Pulmonary artery endothelial cell (primary cell): ENCODE results near the gene MXI1. TPM values are rescaled to one million over a fixed set of nuclear protein-coding genes. Genes with fewer than 3 reads are reported as not detected.

Experiments used
- DNase-seq: peaks from one replicate; pipeline ENCODE4 v3.0.0-alpha.2; 2011; ENCODE audit warnings: low read depth, low spot score
- total RNA-seq: library from RNA; depleted of rRNA; stranded (reverse); fragments of >200 nt; gene quantifications from 2 replicates; pipeline ENCODE4 v1.2.3, GENCODE V29; 2014

The MXI1 gene
- total RNA-seq, 1 donor from 2014 or later: 8.4 TPM

DNA sequence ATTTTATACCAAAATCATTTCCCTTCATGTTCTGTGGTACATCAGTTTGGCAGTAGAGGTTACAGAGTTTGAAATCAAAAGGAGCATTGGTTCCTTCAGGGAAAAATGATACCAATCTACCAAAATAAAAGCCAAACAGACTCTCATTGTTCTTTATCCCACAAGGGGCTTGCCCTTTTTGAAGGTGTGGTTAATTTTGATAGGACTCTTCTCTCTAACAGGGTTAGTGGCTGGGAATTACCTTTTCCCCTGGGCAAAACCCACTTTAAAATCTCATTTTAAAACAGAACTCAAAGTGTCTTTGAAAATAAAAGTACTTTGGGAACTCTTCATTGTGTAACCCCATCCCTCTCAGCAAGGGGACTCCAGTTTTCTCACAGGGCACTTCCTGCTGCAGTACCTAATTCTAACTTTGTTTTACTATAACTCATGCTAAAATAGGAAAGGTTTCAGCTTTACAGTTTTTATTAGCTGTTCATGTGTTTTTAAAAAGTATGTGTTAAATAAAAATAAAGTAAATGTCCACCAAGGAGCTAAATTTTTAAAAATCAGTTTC, 66.7 kb downstream of the MXI1 start:
- DNase-seq: no peak

DNA sequence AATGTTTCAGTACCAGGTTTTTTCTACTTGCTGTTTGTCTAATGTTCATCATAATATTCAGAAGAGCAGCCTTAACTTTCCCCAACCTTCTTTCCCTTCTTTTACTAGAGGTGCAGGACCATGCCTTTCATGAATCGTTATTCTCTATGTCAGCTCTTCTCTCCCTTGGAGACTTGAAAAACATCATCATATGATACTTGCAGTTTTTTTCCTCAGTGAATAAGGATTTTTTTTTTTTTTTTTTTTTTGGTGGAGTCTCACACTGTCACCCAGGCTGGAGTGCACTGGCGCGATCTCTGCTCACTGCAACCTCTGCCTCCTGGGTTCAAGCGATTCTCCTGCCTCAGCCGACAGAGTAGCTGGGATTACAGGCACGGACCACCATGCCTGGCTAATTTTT, 67.2 kb downstream of the MXI1 start:
- no peak for DNase-seq

DNA sequence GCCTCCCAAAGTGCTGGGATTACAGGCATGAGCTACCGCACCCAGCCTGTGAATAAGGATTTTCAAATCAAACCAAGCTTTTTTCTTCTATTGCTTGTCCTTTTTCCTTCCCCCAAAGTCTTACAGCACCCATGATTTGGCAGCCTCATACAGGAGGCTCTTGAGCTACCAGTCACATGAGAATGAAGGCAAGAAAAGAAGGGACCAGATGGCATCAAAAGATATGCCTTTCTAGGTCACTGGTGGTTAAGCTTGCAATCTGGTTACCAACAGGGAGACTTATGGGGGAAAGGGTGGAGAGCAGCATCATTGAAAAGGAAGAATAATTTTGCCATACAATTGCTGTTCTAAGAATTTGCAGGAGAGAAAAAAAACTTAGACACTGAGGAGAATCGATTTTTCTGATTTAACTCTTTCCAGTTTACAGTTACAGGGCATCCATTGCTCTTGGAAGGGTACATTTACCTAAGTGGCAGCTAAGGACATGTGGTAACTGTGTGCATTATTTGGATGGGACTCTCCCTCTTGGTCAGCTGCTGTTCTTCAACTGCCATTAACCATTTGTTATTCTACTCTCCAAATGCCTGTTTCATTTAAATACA, 67.8 kb downstream of the MXI1 start:
- no peak for DNase-seq

DNA sequence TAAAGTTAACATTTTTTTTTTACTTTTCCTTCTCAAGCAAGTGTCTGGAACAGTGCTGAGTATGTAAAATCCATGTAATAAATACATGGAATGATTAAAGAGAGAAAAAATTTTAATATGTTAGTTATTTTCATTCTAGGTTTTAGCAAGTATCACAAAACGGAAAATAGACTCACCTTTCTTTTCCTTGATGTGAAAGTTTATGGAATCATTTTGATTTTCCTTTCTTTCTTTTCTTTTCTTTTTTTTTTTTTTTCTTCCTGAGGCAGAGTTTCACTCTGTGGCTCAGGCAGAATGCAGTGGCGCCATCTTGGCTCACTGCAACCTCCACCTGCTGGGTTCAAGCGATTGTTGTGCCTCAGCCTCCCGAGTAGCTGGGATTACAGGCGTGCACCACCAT, 69.2 kb downstream of the MXI1 start:
- DNase-seq: no peak

DNA sequence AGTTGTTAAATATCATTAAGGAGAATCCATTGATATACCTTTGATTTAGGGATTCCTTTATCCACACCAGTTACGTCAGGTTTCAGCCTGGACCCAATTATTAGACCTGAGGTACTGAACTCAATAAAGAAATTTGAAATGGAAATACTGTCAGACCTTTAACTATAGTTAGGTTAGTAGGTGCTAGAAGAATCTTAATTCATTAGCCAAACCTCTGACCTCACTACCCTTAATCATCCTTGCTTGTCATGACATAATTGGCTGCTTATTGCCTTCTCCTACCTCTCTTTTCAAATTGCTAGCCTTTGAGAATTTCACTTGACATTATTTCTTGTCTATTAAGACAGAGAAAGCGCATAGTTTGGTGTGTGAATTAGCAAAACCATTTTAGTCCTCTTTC, 70.2 kb downstream of the MXI1 start:
- no peak for DNase-seq

DNA sequence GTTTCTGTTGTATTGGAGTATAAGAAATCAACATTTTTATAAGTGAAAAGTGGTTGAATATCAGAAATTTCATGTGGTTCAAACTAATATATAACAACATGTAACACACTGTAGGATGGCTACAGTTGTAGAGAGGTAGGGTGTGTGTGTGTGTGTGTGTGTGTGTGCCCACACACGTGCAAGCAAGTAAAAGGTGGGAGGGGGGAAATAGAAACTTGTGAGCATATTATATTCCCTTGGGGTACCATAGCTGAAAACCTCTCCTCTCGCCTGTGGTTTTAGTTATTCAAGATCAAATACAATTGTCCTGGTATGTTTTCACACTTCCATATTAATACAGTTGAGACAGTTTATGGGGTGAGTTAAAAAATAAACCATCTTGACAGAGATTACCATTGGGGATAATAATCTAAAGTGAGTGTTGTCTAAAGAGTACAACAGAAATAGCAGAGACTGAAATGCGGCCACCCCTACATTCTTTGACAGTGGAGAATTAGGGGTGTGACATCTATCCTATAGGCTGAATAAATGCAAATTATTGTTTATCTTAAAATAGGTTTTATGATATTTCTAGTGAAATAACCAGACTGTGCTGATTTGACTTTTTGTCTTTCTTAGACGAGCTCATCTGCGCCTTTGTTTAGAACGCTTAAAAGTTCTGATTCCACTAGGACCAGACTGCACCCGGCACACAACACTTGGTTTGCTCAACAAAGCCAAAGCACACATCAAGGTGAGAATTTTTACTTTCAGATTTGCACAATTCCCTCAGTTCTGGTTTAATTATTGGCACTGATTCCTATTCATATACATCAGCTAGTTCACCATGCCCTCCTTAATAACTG, 71.4 kb downstream of the MXI1 start:
- no peak for DNase-seq

DNA sequence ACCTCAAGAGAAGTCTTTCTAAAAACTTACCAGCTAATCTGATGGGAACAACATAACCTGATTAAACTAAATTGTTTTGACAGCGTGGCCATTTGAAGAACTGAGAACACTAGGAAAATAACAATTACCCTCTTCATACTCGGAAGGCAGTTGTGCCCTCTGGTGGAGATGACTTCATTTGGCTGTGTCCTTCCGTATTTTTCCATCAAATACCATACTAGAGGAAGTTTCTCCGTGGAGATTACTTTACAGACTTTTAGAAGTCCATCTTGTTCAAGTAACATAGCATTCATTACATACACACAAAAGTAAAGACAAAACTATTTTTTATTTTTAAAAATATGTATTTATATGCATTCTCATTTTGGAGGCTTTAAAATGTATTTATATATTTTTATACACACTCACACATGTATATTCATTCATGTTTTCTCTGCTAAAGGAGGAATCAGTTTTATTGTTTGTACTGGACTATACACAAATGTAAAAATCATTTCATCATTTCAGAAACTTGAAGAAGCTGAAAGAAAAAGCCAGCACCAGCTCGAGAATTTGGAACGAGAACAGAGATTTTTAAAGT, 72.1 kb downstream of the MXI1 start:
- DNase-seq: peak; percentile 7

DNA sequence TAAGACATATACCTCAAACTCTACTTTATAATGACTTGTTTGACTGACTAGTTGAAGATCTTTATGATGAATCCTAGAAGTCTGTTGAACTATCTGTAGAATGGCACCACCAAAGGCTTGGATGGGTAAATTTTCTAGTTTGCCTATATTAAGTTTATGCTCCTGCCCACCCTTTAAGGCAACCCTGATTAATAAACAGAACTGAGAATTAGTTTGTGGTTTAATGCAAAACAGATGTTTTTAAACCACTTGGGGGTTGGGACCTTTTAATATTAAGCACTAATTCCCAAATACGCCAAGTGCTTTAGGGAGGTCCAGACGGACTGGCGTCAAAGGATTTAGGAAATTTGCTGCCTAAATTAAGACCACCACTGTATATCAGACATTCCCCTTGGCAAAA, 76.9 kb downstream of the MXI1 start:
- DNase-seq: no peak

DNA sequence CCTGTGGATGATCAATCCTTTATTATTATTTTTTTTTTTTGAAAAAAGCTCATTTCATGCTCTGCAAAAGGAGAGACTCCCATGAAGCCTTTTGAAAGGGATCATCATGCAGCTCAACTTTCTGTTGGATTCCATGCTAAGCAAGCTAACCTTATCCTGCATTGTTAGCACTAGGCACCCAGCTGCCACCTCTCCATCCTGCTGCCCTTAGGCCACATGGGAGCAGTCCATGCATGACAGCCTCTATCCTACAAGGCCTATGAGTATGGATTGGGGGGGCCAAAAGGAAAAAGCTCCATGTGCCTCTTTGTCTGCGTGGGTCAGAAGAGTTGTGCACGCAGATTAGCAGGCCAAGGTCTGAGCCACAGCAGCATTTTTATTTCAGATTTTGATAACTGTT, 78.1 kb downstream of the MXI1 start:
- no peak for DNase-seq

DNA sequence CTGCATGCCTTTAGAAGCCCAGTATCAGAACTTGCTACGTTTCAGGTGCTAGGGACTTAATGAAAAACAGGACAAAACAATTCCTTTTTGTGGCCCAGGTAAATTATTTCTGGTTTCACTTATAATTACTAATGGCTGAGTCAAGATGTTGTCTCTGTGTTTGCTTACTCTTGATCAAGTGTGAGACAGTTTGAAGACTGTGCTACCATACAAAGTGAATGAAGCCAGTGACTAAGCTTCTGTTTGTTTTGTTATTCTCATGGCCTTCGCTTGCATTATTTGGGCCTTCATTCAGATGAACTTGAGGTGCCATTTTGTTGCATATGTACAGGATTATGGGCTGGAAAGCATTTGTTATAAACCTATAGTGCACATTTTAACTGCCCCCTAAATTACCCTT, 79.4 kb downstream of the MXI1 start:
- DNase-seq: no peak

DNA sequence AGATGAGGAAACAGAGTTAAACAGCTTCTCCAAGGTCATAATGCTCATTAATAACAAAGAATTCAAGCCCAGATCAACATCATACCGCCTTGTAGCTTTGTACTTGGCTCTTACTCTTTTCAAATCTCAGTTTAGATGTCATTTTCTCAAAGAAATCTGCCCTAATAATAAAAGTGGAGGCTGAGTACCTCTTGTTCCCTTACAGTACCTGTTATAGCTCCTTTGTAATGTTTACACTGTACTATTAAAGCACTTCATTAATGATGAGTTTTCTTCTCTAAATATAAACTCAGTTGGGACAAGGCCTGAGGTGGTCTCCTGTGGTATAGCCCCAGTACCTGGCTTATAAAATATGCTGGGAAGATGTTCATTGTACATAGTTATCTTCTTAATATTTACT, 89.6 kb downstream of the MXI1 start:
- no peak for DNase-seq

DNA sequence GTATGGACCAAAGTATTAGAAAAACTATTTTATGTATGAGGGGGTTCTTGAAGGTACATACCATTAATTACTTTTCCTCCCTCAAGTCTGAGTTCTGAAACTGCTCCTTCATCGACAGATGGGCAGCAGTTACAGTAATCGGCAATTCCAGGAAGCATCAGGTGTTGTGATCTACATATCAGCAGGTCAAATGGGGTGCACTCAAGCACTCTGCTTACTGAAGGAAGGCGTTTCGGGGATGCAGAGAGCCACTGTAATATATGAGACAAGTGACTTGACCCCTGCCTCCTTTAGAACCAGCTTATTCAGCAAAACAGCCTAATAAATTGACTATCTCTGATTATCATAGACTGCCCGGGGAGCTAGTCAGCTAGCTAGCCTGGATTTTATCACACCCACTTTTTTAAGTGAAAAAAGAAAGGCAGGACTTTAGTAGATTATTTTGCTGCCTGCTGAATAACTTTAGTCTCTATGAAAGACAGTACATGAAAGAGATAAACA, 93.1 kb downstream of the MXI1 start:
- DNase-seq: no peak

DNA sequence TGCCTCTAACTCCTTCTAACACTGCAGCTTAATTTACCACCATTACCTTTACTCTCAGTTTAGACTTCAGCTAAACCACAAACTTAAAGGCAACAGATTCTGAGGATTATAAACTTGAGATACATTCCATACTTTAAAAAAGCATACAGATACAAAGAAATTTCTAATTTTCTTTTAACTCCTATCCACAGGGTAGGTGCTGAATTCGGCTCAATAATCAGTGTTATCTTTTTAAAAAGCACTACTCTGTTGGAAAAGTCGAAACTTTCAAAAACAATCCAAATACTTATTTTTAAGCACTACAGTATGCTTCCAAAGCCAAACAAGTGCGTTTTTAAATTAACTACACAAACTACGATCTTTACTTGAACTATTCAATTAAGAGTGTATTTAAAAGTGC, 96.3 kb downstream of the MXI1 start:
- DNase-seq: no peak

DNA sequence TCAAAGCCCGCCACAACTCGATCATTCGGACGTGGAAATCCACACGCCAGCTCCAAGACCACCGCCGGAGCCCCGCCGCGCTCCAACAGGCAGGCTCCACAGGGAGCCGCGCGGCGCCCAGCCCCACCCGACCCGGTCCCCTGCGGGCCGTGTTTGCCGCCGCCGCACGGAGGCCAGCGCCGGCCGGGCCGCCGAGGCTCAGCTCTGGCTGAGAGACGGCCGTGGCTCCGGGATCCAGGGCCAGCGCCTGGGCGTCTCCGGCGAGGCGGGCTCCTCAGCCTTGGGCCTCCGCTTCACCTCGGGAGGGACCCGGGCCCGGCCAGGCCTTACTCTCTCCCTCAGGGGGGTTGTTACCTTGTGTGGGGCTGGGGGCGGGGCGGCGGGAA, 97.0 kb downstream of the MXI1 start:
- no peak for DNase-seq

DNA sequence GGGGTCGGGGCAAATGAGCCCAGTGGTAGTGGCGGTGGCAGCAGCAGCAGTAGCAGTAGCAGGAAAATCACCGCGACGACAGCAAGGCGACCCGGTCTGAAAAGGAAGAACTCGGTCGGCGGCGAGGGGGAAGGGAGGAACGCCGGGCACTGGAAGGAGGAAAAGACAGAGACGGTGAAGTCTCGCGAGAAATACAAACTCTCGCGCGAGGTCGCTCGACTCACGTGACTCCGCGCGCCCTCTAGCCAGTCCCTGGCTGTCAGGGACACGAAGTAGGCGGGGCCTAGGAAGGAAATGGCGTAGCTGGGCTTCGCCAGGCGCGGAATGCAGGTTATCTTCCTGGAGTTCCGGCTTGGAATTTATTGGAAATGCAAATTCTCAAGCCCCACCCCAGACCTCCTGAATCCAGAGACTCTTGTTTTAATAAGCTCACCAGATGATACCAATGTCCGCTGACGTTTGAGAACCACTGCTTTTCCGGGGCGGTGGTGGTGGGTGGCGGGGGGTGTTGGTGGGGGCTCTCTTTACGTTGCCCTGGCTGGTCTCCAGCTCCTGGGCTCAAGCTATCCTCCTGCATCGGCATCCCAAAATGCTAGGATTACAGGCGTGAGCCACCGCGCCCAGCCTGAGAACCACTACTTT, 97.5 kb downstream of the MXI1 start, which contains the start of gene SMNDC1:
Gene SMNDC1, minus strand, starts transcription at position 141 of the 642 bp plus-strand sequence. CDS start 1,333 bp downstream, outside the sequence.
- peak; percentile 96 for DNase-seq

DNA sequence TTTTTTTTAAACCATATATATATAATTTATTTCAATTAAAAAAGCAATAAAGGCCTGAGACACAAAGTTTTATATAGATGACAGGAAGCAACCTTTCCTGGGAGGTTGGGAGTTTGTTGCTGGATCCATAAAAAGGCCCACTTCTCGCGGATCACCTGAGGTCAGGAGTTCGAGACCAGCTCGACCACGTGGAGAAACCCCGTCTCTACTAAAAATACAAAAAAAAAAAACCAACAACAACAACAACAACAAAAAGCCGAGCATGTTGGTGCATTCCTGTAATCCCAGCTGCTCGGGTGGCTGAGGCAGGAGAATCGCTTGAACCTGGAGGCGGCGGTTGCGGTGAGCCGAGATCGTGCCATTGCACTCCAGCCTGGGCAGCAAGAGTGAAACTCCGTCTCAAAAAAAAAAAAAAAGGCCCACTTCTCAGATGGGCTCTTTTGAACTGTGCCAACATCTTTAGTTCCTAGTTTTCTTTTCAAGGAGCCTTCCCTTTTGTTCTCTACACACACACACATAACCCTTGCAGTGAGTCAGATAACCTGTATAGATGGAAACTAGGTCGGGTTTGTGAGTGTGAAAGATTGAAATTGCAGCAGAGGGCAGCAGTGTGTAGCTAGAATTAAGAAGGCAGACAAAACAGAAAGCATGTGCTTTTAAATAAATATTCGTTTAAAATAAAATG, 98.5 kb downstream of the MXI1 start:
- DNase-seq: peak; percentile 87

DNA sequence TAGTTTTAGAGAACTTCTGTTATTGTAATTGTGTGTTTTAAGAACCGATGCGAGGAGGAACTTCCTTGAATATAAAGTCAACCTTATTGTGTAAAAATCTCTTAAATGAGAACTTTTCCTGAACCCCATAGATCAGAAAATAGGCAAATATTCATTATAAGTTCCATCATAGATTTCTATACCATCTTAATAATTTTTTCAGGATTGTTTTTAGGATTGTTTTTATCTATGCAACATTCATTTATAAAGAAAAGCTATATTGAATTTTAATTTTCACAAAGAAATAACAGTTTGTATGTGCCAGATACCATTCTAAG, 99.0 kb downstream of the MXI1 start:
- DNase-seq: no peak

DNA sequence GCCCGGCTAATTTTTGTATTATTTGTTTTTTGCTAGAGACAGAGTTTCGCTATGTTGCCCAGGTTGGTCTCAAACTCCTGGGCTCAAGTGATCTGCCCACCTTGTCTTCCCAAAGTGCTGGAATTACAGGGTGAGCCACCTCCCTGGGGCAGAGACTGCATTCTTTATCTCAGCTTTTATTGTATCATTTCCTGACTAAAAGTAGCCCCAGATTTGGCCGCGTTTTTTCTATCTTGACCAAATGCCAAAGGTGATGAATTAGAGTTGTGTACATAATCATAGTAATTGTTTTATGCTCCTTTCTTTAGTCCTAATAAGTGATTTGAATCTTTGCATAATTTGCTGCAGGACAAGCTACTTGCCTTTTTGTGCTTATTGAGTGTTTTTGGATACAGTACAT, 100.4 kb downstream of the MXI1 start:
- DNase-seq: no peak

DNA sequence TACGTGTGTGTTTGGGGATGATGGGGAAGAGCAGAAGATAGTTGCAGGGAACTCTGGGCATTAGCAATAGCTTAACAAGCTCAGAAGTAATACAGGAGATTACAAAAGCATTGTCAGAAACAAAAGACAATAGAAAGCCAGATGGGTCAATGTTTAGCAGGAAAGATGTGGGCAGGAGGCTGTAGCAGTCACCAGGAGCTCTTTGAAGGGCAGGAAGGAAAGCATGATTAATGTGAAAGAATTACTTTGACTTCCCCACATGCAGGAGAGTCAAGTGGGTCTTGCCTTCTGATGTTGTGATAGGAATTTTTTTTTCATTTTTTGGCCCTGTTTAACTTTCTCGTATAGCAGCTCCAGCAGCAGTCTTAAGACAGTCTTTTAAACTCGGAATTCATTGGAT, 103.3 kb downstream of the MXI1 start:
- peak; percentile 78 for DNase-seq

DNA sequence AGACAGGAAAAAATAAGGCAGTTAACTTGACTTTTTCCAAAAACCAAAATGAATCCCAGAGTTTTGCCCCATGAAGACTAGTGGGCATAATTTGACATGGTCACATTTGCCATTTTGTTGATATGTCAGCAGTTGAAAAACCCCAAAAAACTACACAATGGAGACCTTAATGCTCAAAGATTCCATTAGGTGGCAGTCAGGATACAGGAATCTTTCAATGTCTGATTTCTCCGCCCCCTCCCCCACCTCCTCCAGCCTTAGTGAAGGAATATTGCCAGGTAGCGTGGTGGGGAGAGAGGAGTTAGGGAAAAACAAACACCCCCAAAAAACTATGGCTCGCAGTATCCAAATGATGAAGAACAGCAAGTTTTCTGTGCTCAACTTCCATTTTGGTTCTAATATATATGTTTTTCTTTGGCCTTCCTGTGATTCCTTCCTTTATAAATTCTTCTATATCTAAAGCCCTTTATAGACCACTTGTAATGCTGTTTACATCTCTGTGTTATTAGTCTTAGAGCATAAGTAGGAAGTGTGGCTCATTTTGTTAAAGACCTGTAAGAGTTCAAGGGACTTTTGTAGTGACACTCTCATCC, 104.0 kb downstream of the MXI1 start:
- no peak for DNase-seq

DNA sequence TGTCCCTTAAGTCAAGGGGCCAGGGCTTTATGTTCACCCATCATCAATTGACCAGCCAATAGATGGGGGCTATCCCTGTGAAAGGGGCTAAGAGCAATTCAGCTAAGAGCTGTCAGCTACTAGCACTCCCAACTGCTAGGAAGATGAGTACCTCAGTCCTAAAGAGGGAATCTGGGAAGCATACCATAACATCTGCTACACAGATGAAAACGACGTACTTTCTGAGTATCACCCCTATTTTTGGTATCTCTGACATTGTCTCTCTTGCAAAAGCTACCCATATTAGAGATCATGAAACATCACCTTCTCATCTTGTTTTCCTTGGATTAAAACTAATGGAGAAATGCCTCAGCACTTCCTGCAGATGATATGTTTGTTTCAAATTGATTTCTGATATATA, 104.8 kb downstream of the MXI1 start:
- no peak for DNase-seq
